Neural progenitor cell (in vitro differentiated cells): ENCODE measurements around the gene ABCA1.

Experiments used
- CTCF ChIP-seq: fragments of 200-600 bp; sonication (generic); IDR thresholded peaks from 2 replicates; pipeline ENCODE4 v1.5.1; 2017; ENCODE audit warnings: antibody characterized with exemption, mild to moderate bottlenecking
- EZH2 ChIP-seq: fragments of 200-600 bp; sonication (generic); IDR thresholded peaks from 2 replicates; pipeline ENCODE4 v1.6.1; 2017; ENCODE audit warnings: antibody characterized with exemption, mild to moderate bottlenecking, moderate library complexity
- EZH2phosphoT487 ChIP-seq: fragments of 200-600 bp; sonication (generic); IDR thresholded peaks from 2 replicates; pipeline ENCODE4 v1.6.1; 2017; ENCODE audit warnings: antibody characterized with exemption

- no peak for TF ChIP-seq CTCF
- no peak for TF ChIP-seq EZH2
- TF ChIP-seq EZH2phosphoT487 = no peak
Observed at GRCh38 chr9:104923289-104923688, 4.7 kb downstream of the ABCA1 start.
